RWPE2 (cell line): ENCODE results near the gene CCDC122.
"Not testable (repeated sequence)": the region's sequence is repeated elsewhere in the genome, so short reads cannot be mapped to it uniquely, and the experiment has no call there.

Experiments used
- ATAC-seq: fragments of 200-7000 bp; cut with Tn5 transposase; 3 replicates; pipeline ENCODE4 v1.9.1; 2021; ENCODE audit warnings: low read depth
- DNase-seq: peaks from one replicate; pipeline ENCODE4 v3.0.0-alpha.2; 2020; ENCODE audit warnings: low spot score
- H3K27ac ChIP-seq: fragments of 450-650 bp; 2 replicates; pipeline ENCODE4 v1.5.1; 2017; ENCODE audit warnings: mild to moderate bottlenecking; ENCODE audit not compliant: poor library complexity, severe bottlenecking
- H3K27me3 ChIP-seq: fragments of 250-450 bp; sonication (Bioruptor Pico); 2 replicates; pipeline ENCODE4 v1.5.1; 2021; ENCODE audit warnings: mild to moderate bottlenecking, moderate library complexity; ENCODE audit not compliant: insufficient read depth, poor library complexity, severe bottlenecking
- H3K36me3 ChIP-seq: fragments of 250-450 bp; sonication (Bioruptor Pico); 2 replicates; pipeline ENCODE4 v1.5.1; 2020; ENCODE audit warnings: low read depth, mild to moderate bottlenecking, moderate library complexity
- H3K4me1 ChIP-seq: fragments of 250-450 bp; sonication (Bioruptor Pico); 2 replicates; pipeline ENCODE4 v1.5.1; 2021; ENCODE audit warnings: mild to moderate bottlenecking, moderate library complexity; ENCODE audit not compliant: insufficient read depth, poor library complexity, severe bottlenecking
- H3K4me3 ChIP-seq: fragments of 250-450 bp; sonication (Bioruptor Pico); 2 replicates; pipeline ENCODE4 v1.5.1; 2021; ENCODE audit warnings: mild to moderate bottlenecking, moderate library complexity; ENCODE audit not compliant: severe bottlenecking
- H3K9me3 ChIP-seq: fragments of 250-450 bp; sonication (Bioruptor Pico); 2 replicates; pipeline ENCODE4 v1.5.1; 2021; ENCODE audit warnings: mild to moderate bottlenecking, moderate library complexity; ENCODE audit not compliant: severe bottlenecking
- TF ChIP-seq, protein P1 (sequence below): fragments of 450-650 bp; IDR thresholded peaks from one replicate; pipeline ENCODE4 v1.5.1; 2017; ENCODE audit warnings: mild to moderate bottlenecking, moderate library complexity; ENCODE audit not compliant: poor library complexity, severe bottlenecking

The CCDC122 gene

DNA sequence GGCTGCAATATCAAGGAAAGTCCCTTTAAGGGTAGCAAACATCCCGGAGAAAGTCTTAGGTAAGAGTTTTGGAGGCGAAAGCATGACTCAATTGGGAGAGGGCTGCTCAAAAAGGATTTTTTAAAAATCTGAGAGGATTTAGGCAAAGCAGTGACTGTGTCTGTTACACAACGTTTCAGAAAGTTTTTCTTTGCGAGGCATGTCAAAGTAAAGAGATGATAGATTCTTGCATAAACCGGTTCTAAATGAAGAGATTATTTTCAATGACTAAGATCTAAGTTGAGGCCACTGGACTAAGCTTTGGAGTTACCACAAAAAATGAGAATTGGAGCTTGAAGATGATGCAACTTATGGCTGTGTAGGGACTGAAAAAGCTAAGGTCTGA, 49.1 kb downstream of the CCDC122 start:
- Histone ChIP-seq H3K4me3 (no peak overlapping the region), H3K9me3 (no peaks in the 10 kb centered on the region), H3K36me3 (no peaks in the 10 kb centered on the region), H3K4me1 (peaks cover 11% of the 10 kb centered on the region), H3K27me3 (no peaks in the 10 kb centered on the region), H3K27ac (peak overlapping the region; percentile 8)
- no peak for DNase-seq
- peak; percentile 69 for ATAC-seq
- TF ChIP-seq, protein P1, sequence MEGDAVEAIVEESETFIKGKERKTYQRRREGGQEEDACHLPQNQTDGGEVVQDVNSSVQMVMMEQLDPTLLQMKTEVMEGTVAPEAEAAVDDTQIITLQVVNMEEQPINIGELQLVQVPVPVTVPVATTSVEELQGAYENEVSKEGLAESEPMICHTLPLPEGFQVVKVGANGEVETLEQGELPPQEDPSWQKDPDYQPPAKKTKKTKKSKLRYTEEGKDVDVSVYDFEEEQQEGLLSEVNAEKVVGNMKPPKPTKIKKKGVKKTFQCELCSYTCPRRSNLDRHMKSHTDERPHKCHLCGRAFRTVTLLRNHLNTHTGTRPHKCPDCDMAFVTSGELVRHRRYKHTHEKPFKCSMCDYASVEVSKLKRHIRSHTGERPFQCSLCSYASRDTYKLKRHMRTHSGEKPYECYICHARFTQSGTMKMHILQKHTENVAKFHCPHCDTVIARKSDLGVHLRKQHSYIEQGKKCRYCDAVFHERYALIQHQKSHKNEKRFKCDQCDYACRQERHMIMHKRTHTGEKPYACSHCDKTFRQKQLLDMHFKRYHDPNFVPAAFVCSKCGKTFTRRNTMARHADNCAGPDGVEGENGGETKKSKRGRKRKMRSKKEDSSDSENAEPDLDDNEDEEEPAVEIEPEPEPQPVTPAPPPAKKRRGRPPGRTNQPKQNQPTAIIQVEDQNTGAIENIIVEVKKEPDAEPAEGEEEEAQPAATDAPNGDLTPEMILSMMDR: no peak

DNA sequence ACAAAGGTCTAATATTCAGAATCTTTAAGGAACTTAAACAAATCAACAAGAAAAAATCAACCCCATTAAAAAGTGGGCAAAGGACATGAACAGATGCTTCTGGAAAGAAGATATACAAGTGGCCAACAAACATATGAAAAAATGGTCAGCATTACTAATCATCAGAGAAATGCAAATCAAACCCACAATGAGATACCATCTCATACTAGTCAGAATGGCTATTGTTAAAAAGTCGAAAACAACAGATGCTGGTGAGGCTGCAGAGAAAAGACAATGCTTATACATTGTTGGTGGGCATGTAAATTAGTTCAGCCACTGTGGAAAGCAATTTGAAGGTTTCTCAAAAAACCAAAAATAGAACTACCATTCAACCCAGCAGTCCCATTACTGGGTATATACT, 54.9 kb downstream of the CCDC122 start:
- not testable (repeated sequence) for DNase-seq, H3K27ac ChIP-seq, H3K9me3 ChIP-seq, H3K4me1 ChIP-seq, H3K4me3 ChIP-seq, ATAC-seq, H3K27me3 ChIP-seq, H3K36me3 ChIP-seq

DNA sequence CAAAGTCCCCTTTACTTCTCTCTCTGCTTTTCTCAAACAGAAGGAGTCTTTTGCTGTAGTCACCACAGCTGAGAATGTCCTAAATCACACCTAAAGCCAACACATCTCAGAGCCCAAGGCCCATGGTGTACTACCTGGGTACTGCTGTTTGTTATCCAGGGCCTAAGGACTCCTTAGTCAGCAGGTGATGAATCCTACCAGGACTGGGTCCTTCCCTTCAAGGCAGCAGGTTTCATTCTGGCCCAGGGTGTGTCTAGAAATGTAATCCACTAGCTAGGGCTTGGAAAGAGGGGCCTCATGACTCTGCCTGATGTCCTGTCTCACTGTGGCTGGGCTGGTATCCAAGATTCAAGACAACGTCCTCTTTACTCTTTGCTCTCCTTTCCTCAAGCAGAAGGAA, 56.6 kb downstream of the CCDC122 start:
- no peak for ATAC-seq
- Histone ChIP-seq H3K36me3 (no peaks in the 10 kb centered on the region), H3K9me3 (no peaks in the 10 kb centered on the region), H3K27me3 (no peaks in the 10 kb centered on the region), H3K27ac (no peak overlapping the region), H3K4me1 (no peaks in the 10 kb centered on the region), H3K4me3 (no peak overlapping the region)
- DNase-seq: no peak
- TF ChIP-seq, protein P1: no peak

DNA sequence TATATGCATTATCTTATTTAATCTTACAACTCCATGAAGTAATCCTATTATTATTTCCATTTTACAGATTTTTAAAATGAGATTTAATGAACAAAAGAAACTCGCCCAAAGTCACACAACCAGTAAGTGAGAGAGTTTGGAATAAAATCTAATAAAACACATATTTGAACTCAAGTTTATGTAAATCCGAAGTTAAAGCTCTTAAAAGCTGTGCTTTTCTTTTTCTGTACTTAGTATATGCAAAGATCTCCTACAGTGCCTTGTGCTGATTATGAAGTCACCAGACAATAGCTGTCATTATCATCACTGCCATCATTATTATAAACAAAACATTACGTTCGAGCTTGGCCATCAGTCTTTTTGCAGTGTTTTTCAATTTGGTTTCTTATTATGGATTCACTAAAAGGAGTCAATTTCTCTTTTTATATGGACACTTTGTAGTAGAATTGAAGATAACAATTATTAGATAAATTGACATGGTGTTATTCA, 63.1 kb downstream of the CCDC122 start:
- TF ChIP-seq, protein P1: no peak
- no peak overlapping the region for H3K4me3 ChIP-seq
- DNase-seq: no peak
- no peak for ATAC-seq
- no peaks in the 10 kb centered on the region for H3K4me1 ChIP-seq
- H3K36me3 ChIP-seq: no peaks in the 10 kb centered on the region
- no peaks in the 10 kb centered on the region for H3K27me3 ChIP-seq
- no peak overlapping the region for H3K27ac ChIP-seq
- H3K9me3 ChIP-seq: no peaks in the 10 kb centered on the region

DNA sequence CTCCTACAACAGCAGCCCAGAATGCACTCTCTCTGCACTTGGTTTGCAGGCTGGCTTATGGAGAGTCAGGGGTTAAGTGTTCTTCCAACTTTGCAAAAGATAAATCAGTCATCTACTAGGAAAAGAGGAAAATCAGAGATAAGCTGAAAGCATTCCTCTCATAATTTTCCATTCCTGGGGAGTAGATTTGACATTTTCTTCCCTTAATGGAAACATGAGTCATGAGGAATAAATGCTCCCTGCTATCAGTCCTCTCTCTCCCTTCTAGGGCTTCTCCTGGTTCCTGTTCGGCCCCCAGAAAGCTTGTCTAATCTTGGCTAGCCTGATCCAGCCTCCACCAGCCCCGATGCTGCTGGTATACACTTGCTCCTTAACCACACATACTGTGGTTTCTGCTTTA, 64.3 kb downstream of the CCDC122 start:
- DNase-seq (no peak), ATAC-seq (peak; percentile 38; the same call in 1 of the 3 replicates)
- H3K4me3 ChIP-seq: no peak overlapping the region
- H3K27me3 ChIP-seq: no peaks in the 10 kb centered on the region
- H3K4me1 ChIP-seq: no peaks in the 10 kb centered on the region
- no peaks in the 10 kb centered on the region for H3K36me3 ChIP-seq
- H3K9me3 ChIP-seq: no peaks in the 10 kb centered on the region
- TF ChIP-seq, protein P1: no peak
- no peak overlapping the region for H3K27ac ChIP-seq
